GM12878 (cell line): ENCODE data around the gene TCERG1L. TPM values are rescaled to one million over a fixed set of nuclear protein-coding genes. Genes with fewer than 3 reads are reported as not detected.

Experiments used
- CHD2 ChIP-seq: IDR thresholded peaks from 2 replicates; pipeline ENCODE4 v1.6.1; 2011; ENCODE audit warnings: low read depth, low read length, improper control_type of control experiment, borderline replicate concordance
- CREM ChIP-seq: IDR thresholded peaks from 2 replicates; pipeline ENCODE4 v1.6.1; 2014; ENCODE audit warnings: antibody characterized with exemption, low read depth
- LARP7 ChIP-seq: fragments of 450-650 bp; IDR thresholded peaks from 2 replicates; pipeline ENCODE4 v1.6.1; 2017; ENCODE audit warnings: mild to moderate bottlenecking
- PAX5 ChIP-seq: IDR thresholded peaks from 2 replicates; pipeline ENCODE4 v1.6.1; 2011; ENCODE audit warnings: low read depth, low read length, borderline replicate concordance
- PAX8 ChIP-seq: fragments of 450-650 bp; IDR thresholded peaks from 2 replicates; pipeline ENCODE4 v1.6.1; 2017; ENCODE audit warnings: mild to moderate bottlenecking, moderate library complexity
- SIN3A ChIP-seq: IDR thresholded peaks from 2 replicates; pipeline ENCODE4 v1.6.1; 2012; ENCODE audit warnings: low read depth, low read length, improper control_type of control experiment
- TARDBP ChIP-seq: IDR thresholded peaks from 2 replicates; pipeline ENCODE4 v1.6.1; 2016; ENCODE audit warnings: borderline replicate concordance
- TCF3 ChIP-seq: IDR thresholded peaks from 2 replicates; pipeline ENCODE4 v1.6.1; 2012; ENCODE audit warnings: low read depth, mild to moderate bottlenecking, low read length, borderline replicate concordance; ENCODE audit not compliant: insufficient read depth
- ZZZ3 ChIP-seq: IDR thresholded peaks from 2 replicates; pipeline ENCODE4 v1.6.1; 2011; ENCODE audit warnings: low read depth; ENCODE audit not compliant: control insufficient read depth, insufficient read length
- polyA plus RNA-seq, 11 experiments: library from polyadenylated mRNA; depleted of rRNA in 4 of 11; unstranded in 6 of 11; stranded (reverse) in 5 of 11; fragments of >200 nt; fragmentation: Nextera tagmentation in 4 of 11; fragmentation: Illumina TruSeq in 1 of 11; extraction: Ambion mirVana in 4 of 11; extraction: Trizol in 1 of 11; gene quantifications; 1 replicate in 1 of 11; 2 replicates in 10 of 11; pipeline versions ENCODE4 v1.2.1 to v1.2.3, GENCODE V29; 2011 to 2016; ENCODE audit warnings: inconsistent platforms in 2 of 11, missing spikeins in 2 of 11, low read depth in 1 of 11
- total RNA-seq, 4 experiments: library from RNA; depleted of rRNA in 3 of 4; stranded (reverse); fragments of >200 nt in 3 of 4; fragmentation: Illumina TruSeq in 1 of 4; extraction: Trizol in 1 of 4; gene quantifications; 2 replicates each; pipeline versions ENCODE4 v1.2.1 to v1.2.3, GENCODE V29; 2013 to 2021
- TF ChIP-seq, protein P1 (sequence below): fragments of 450-650 bp; IDR thresholded peaks from 2 replicates; pipeline ENCODE4 v1.6.1; 2014; ENCODE audit warnings: mild to moderate bottlenecking
- TF ChIP-seq, protein P2 (sequence below): IDR thresholded peaks from 2 replicates; pipeline ENCODE4 v1.6.1; 2012; ENCODE audit warnings: low read length, inconsistent platforms
- TF ChIP-seq, protein P3 (sequence below): IDR thresholded peaks from 2 replicates; pipeline ENCODE4 v1.6.1; 2011; ENCODE audit warnings: borderline replicate concordance, low read depth, mild to moderate bottlenecking, moderate library complexity, low read length; ENCODE audit not compliant: insufficient read depth, poor library complexity, severe bottlenecking
- TF ChIP-seq, protein P4 (sequence below): IDR thresholded peaks from 2 replicates; pipeline ENCODE4 v1.6.1; 2011; ENCODE audit warnings: borderline replicate concordance, low read depth, mild to moderate bottlenecking, moderate library complexity, mixed read lengths, low read length; ENCODE audit not compliant: insufficient read depth; ENCODE audit errors: extremely low read length

Gene TCERG1L
- total and polyA plus RNA-seq, 10 of the 15 experiments (the other 5 are each of a cell fraction or from before 2014, with no cell fraction given): not detected

DNA sequence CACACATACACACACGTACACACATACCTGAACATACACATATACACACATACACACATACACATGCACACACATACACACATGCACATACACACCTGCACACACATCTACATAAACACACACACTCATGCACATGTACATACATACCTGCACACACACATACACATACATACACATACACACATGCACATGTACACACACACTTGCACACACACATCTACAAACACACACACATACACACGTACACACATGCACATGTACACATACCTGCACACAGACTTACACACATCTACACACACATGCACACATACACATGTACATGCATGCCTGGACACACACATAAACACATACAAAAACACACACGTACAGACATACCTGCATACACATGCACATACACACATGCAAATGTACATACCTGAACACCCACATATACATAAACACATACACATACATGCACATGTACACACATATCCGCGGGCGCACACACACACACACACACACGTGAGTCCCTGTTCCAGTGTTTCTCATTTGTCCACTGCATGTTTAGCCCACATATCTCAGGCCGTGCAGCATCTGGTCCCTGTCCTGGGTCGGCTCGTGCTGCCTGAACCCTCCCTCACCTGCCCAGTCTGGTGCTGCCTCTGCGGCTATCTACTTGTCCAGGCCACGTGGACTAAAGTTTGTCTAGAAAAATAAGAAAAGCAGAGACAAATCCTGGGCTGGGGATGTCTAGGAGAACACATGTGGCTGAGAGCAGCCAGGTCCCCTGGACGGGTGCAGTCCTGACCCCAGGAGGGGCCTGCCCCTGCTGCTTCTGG, 238.7 kb downstream of the TCERG1L start (continued):
- TF ChIP-seq, protein P1, sequence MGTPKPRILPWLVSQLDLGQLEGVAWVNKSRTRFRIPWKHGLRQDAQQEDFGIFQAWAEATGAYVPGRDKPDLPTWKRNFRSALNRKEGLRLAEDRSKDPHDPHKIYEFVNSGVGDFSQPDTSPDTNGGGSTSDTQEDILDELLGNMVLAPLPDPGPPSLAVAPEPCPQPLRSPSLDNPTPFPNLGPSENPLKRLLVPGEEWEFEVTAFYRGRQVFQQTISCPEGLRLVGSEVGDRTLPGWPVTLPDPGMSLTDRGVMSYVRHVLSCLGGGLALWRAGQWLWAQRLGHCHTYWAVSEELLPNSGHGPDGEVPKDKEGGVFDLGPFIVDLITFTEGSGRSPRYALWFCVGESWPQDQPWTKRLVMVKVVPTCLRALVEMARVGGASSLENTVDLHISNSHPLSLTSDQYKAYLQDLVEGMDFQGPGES: no peak
- TF ChIP-seq, protein P2, sequence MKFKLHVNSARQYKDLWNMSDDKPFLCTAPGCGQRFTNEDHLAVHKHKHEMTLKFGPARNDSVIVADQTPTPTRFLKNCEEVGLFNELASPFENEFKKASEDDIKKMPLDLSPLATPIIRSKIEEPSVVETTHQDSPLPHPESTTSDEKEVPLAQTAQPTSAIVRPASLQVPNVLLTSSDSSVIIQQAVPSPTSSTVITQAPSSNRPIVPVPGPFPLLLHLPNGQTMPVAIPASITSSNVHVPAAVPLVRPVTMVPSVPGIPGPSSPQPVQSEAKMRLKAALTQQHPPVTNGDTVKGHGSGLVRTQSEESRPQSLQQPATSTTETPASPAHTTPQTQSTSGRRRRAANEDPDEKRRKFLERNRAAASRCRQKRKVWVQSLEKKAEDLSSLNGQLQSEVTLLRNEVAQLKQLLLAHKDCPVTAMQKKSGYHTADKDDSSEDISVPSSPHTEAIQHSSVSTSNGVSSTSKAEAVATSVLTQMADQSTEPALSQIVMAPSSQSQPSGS: no peak
- no peak for TF ChIP-seq TCF3
- no peak for TF ChIP-seq TARDBP
- TF ChIP-seq PAX5: no peak
- TF ChIP-seq PAX8: no peak
- TF ChIP-seq CHD2: no peak
- no peak for TF ChIP-seq SIN3A
- no peak for TF ChIP-seq LARP7
- TF ChIP-seq CREM: no peak
- TF ChIP-seq, protein P3, sequence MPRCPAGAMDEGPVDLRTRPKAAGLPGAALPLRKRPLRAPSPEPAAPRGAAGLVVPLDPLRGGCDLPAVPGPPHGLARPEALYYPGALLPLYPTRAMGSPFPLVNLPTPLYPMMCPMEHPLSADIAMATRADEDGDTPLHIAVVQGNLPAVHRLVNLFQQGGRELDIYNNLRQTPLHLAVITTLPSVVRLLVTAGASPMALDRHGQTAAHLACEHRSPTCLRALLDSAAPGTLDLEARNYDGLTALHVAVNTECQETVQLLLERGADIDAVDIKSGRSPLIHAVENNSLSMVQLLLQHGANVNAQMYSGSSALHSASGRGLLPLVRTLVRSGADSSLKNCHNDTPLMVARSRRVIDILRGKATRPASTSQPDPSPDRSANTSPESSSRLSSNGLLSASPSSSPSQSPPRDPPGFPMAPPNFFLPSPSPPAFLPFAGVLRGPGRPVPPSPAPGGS: no peak
- TF ChIP-seq, protein P4, sequence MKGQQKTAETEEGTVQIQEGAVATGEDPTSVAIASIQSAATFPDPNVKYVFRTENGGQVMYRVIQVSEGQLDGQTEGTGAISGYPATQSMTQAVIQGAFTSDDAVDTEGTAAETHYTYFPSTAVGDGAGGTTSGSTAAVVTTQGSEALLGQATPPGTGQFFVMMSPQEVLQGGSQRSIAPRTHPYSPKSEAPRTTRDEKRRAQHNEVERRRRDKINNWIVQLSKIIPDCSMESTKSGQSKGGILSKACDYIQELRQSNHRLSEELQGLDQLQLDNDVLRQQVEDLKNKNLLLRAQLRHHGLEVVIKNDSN: no peak
- TF ChIP-seq ZZZ3: no peak
